Gastroesophageal sphincter (tissue), 3 donors: ENCODE results near the gene C17orf58.
"Not testable (repeated sequence)": the region's sequence is repeated elsewhere in the genome, so short reads cannot be mapped to it uniquely, and the experiment has no call there.

Experiments used
- POLR2AphosphoS5 ChIP-seq: sonication (generic); formaldehyde crosslinking; IDR thresholded peaks from one replicate; pipeline ENCODE4 v1.6.1; 2017; ENCODE audit warnings: antibody characterized with exemption
- TF ChIP-seq, protein P1 (sequence below), 4 experiments: fragments of 200-600 bp in 2 of 4; fragments of 450-650 bp in 2 of 4; sonication (generic) in 1 of 4; IDR thresholded peaks; one replicate each; pipeline ENCODE4 v1.5.1; 2017 to 2019; ENCODE audit warnings: antibody characterized with exemption in 4 of 4, mild to moderate bottlenecking in 2 of 4, moderate library complexity in 2 of 4

DNA sequence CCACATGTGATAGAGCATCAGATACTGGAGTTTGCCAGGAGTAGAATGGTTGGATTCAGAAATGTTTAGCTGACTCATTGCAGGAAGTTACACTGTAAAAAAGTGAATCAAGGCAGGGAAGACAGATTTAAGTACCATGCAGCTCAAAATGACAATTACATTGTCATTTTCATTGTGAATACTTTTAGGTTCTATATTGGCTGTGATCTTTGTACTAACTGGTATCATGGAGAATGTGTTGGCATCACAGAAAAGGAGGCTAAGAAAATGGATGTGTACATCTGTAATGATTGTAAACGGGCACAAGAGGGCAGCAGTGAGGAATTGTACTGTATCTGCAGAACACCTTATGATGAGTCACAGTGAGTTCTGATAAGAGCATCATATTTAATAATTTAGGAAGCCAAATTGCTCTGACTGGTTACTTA, 33.1 kb downstream of the C17orf58 start:
- TF ChIP-seq POLR2AphosphoS5, result not testable (repeated sequence)
- TF ChIP-seq, protein P1, sequence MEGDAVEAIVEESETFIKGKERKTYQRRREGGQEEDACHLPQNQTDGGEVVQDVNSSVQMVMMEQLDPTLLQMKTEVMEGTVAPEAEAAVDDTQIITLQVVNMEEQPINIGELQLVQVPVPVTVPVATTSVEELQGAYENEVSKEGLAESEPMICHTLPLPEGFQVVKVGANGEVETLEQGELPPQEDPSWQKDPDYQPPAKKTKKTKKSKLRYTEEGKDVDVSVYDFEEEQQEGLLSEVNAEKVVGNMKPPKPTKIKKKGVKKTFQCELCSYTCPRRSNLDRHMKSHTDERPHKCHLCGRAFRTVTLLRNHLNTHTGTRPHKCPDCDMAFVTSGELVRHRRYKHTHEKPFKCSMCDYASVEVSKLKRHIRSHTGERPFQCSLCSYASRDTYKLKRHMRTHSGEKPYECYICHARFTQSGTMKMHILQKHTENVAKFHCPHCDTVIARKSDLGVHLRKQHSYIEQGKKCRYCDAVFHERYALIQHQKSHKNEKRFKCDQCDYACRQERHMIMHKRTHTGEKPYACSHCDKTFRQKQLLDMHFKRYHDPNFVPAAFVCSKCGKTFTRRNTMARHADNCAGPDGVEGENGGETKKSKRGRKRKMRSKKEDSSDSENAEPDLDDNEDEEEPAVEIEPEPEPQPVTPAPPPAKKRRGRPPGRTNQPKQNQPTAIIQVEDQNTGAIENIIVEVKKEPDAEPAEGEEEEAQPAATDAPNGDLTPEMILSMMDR (IDR thresholded peaks at IDR 0.05), result peak; percentile 41 to 76 (median 68)
